Calu3 (cell line): ENCODE data around the gene SETBP1. TPM values are rescaled to one million over a fixed set of nuclear protein-coding genes. Genes with fewer than 3 reads are reported as not detected.

Source experiments
- BruUV-seq: library from RNA; stranded (reverse); fragments of 400-500 nt; replicated peaks from 2 replicates; lab custom pipeline; 2021; lab: Mats Ljungman, UMichigan
- CTCF ChIA-PET: fragments of 300-600 bp; sonication (Branson Sonifier 250); formaldehyde crosslinking; loops from one replicate; lab custom pipeline; 2022; ENCODE audit warnings: antibody characterized with exemption; lab: Charles Lee
- DNase-seq: peaks from one replicate; pipeline ENCODE4 v3.0.0; 2022
- H3K27ac Mint-ChIP-seq: one replicate; pipeline ENCODE4 v1.8.0; 2022; ENCODE audit warnings: mixed read lengths; ENCODE audit not compliant: unreplicated experiment
- H3K27me3 Mint-ChIP-seq: one replicate; pipeline ENCODE4 v1.8.0; 2022; ENCODE audit warnings: mixed read lengths; ENCODE audit not compliant: unreplicated experiment
- H3K36me3 Mint-ChIP-seq: one replicate; pipeline ENCODE4 v1.8.0; 2022; ENCODE audit warnings: mild to moderate bottlenecking, moderate library complexity, mixed read lengths; ENCODE audit not compliant: insufficient read depth, unreplicated experiment
- H3K4me1 Mint-ChIP-seq: one replicate; pipeline ENCODE4 v1.8.0; 2022; ENCODE audit warnings: mild to moderate bottlenecking, low read depth, mixed read lengths; ENCODE audit not compliant: unreplicated experiment
- H3K4me3 Mint-ChIP-seq: one replicate; pipeline ENCODE4 v1.8.0; 2022; ENCODE audit warnings: mild to moderate bottlenecking, low read depth, moderate library complexity, mixed read lengths; ENCODE audit not compliant: unreplicated experiment
- H3K9me3 Mint-ChIP-seq: one replicate; pipeline ENCODE4 v1.8.0; 2022; ENCODE audit warnings: low read depth, mixed read lengths; ENCODE audit not compliant: unreplicated experiment
- CTCF ChIP-seq: fragments of 200-600 bp; IDR thresholded peaks from one replicate; pipeline ENCODE4 v1.8.0; 2022; ENCODE audit warnings: antibody characterized with exemption; ENCODE audit not compliant: unreplicated experiment
- intact Hi-C: fragments of 100-400 bp; cut with micrococcal nuclease; formaldehyde crosslinking; loops from one replicate; pipeline ENCODE4 v1.10.0; 2022; ENCODE audit not compliant: unreplicated experiment
- total RNA-seq: library from RNA; stranded (reverse); gene quantifications from 2 replicates; pipeline ENCODE4 v1.2.3, GENCODE V29; 2022

The SETBP1 gene
- total RNA-seq, 1 experiment from 2014 or later = 6.0 TPM

- Mint-ChIP-seq H3K9me3 (no peaks in the 10 kb centered on the region), H3K4me1 (no peaks in the 10 kb centered on the region), H3K27ac (no peak overlapping the region), H3K36me3 (peaks cover 27% of the 10 kb centered on the region), H3K27me3 (no peaks in the 10 kb centered on the region), H3K4me3 (no peak overlapping the region)
- TF ChIP-seq CTCF = no peak
- no TSS peak for BruUV-seq
- CTCF ChIA-PET = interaction anchor here (0.9 kb wide), 1 partner anchor 210 kb away, joined by 3 read pairs; no protein-coding TSS in a partner anchor
- intact Hi-C loops = loop anchor here (10.0 kb wide), 1 partner anchor 112 kb away; no protein-coding TSS in a partner anchor
- DNase-seq = no peak
Measured at GRCh38 chr18:44682871-44683221, 2.2 kb downstream of the SETBP1 start.

DNA sequence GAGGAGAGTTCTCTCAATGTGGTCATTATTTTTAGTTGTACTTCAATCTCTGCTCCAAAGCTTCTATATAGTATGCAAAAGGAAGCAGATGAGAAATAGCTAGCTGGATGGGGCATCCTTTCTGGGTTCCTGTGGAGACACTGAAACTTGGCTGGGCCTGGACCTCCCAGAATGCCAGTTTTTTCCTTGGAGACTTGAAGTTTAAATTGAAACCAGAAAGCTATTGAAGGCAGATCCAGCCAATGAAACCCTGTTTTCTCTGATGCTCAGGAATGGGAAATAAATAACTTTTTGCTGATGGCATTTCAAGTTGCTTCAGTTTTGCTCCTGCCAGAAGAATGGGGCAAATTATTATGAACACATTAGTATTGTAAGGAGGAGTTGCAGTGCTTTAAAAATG is 2.9 kb downstream of the SETBP1 start:
- CTCF ChIA-PET = no interaction called here
- no TSS peak for BruUV-seq
- no peak for DNase-seq

DNA sequence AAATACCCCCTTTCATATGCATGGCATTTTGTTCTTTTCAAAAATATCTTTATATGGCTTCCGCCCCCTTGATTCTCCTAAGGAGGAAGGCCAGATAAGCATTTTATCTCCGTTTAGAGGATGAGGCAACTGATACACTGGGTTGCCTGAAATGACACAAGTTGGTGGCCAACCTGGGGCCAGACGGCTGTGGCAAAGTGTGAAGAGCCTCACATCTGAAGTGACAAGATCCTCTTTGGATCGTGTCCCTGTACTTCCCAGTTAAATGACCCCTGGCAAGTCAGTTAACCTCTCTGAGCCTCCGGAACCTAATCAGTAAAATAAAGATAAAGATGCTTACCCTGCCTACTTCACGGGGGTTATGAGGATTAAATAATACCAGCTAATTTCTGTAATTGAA is 4.6 kb downstream of the SETBP1 start:
- Mint-ChIP-seq H3K36me3 (peaks cover 10% of the 10 kb centered on the region), H3K27ac (no peak overlapping the region), H3K27me3 (no peaks in the 10 kb centered on the region), H3K4me3 (no peak overlapping the region), H3K9me3 (no peaks in the 10 kb centered on the region), H3K4me1 (peaks cover 8% of the 10 kb centered on the region)
- DNase-seq = no peak
- intact Hi-C loops = loop anchor here (10.0 kb wide), 1 partner anchor 110 kb away; no protein-coding TSS in a partner anchor
- CTCF ChIA-PET = no interaction called here
- no peak for TF ChIP-seq CTCF
- no TSS peak for BruUV-seq

More for the DNA sequence above, 2.9 kb downstream of the SETBP1 start:
- Mint-ChIP-seq H3K27ac (no peak overlapping the region), H3K4me3 (no peak overlapping the region), H3K27me3 (no peaks in the 10 kb centered on the region), H3K4me1 (no peaks in the 10 kb centered on the region), H3K36me3 (peaks cover 27% of the 10 kb centered on the region), H3K9me3 (no peaks in the 10 kb centered on the region)
- intact Hi-C loops = loop anchor here (10.0 kb wide), 1 partner anchor 111 kb away; no protein-coding TSS in a partner anchor
- TF ChIP-seq CTCF = no peak

GRCh38 chr18:44686156-44686555 is 5.5 kb downstream of the SETBP1 start:
- no peak for DNase-seq
- no peaks in the 10 kb centered on the region for H3K9me3 Mint-ChIP-seq
- intact Hi-C loops = loop anchor here (10.0 kb wide), 1 partner anchor 109 kb away; no protein-coding TSS in a partner anchor
- no peak overlapping the region for H3K27ac Mint-ChIP-seq
- peaks cover 2% of the 10 kb centered on the region for H3K36me3 Mint-ChIP-seq
- peaks cover 10% of the 10 kb centered on the region for H3K4me1 Mint-ChIP-seq
- no peaks in the 10 kb centered on the region for H3K27me3 Mint-ChIP-seq
- CTCF ChIA-PET = no interaction called here
- H3K4me3 Mint-ChIP-seq = no peak overlapping the region
- no peak for TF ChIP-seq CTCF
- BruUV-seq = no TSS peak
